Epidermal melanocyte (primary cell): ENCODE measurements around the gene HS1BP3.

Experiments
- DNase-seq: peaks from one replicate; pipeline ENCODE4 v3.0.0; 2011; ENCODE audit warnings: low spot score; ENCODE audit not compliant: insufficient read length

The HS1BP3 gene

GRCh38 chr2:20573620-20574422 is 77.1 kb downstream of the HS1BP3 start:
- peak; percentile 43 for DNase-seq

- DNase-seq, result no peak
Measured at GRCh38 chr2:20572221-20572620, 78.7 kb downstream of the HS1BP3 start.

- DNase-seq, result no peak
Measured at GRCh38 chr2:20571644-20572215, 79.2 kb downstream of the HS1BP3 start.

- DNase-seq, result no peak
Measured at GRCh38 chr2:20571231-20571630, 79.7 kb downstream of the HS1BP3 start.

- no peak for DNase-seq
Measured at GRCh38 chr2:20570249-20570648, 80.6 kb downstream of the HS1BP3 start.

GRCh38 chr2:20569464-20570223 is 81.3 kb downstream of the HS1BP3 start:
- DNase-seq, result no peak

- no peak for DNase-seq
Measured at GRCh38 chr2:20568501-20569463, 82.1 kb downstream of the HS1BP3 start.

GRCh38 chr2:20567926-20568179 is 83.0 kb downstream of the HS1BP3 start:
- no peak for DNase-seq
